PC-3 (cell line): ENCODE measurements around the gene HIPK1.

Experiments
- CTCF ChIP-seq: fragments of 300-600 bp; sonication (generic); conservative IDR thresholded peaks from 2 replicates; pipeline ENCODE4 v1.5.1; 2017; ENCODE audit warnings: antibody characterized with exemption, low read depth, mild to moderate bottlenecking, low read length
- EZH2 ChIP-seq: fragments of 300-600 bp; sonication (generic); IDR thresholded peaks from one replicate; pipeline ENCODE4 v1.6.1; 2017; ENCODE audit warnings: antibody characterized with exemption, mild to moderate bottlenecking, low read length; ENCODE audit not compliant: unreplicated experiment
- EZH2phosphoT487 ChIP-seq: fragments of 300-600 bp; sonication (generic); IDR thresholded peaks from 2 replicates; pipeline ENCODE4 v1.6.1; 2018; ENCODE audit warnings: mild to moderate bottlenecking, antibody characterized with exemption, low read length, borderline replicate concordance

GRCh38 chr1:113980110-113980509 lies 51.0 kb downstream of the HIPK1 start:
- no peak for TF ChIP-seq CTCF
- no peak for TF ChIP-seq EZH2
- TF ChIP-seq EZH2phosphoT487, result no peak
